ENCODE results near the gene PTPRCAP.

The PTPRCAP gene

GRCh38 chr11:67389477-67389876, 48.0 kb downstream of the PTPRCAP start:
- H3K4me3 ChIP-seq (replicated peaks; ENCODE audit: insufficient read depth, low read length) = no peak overlapping the region
- peak in 1 of 2 experiments; percentile 57 for DNase-seq (ENCODE audit: low read depth in 1 of 2, low spot score in 1 of 2)
- TF ChIP-seq, protein P1, sequence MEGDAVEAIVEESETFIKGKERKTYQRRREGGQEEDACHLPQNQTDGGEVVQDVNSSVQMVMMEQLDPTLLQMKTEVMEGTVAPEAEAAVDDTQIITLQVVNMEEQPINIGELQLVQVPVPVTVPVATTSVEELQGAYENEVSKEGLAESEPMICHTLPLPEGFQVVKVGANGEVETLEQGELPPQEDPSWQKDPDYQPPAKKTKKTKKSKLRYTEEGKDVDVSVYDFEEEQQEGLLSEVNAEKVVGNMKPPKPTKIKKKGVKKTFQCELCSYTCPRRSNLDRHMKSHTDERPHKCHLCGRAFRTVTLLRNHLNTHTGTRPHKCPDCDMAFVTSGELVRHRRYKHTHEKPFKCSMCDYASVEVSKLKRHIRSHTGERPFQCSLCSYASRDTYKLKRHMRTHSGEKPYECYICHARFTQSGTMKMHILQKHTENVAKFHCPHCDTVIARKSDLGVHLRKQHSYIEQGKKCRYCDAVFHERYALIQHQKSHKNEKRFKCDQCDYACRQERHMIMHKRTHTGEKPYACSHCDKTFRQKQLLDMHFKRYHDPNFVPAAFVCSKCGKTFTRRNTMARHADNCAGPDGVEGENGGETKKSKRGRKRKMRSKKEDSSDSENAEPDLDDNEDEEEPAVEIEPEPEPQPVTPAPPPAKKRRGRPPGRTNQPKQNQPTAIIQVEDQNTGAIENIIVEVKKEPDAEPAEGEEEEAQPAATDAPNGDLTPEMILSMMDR (IDR thresholded peaks at IDR 0.05; ENCODE audit: insufficient read depth, low read length) = peak; percentile 72
- TF ChIP-seq POLR2AphosphoS5 (IDR thresholded peaks at IDR 0.05; ENCODE audit: low read depth) = no peak
- H3K27me3 ChIP-seq (ENCODE audit: insufficient read depth, poor library complexity, severe bottlenecking) = no peaks in the 10 kb centered on the region
- H3K27ac ChIP-seq (replicated peaks) = no peak overlapping the region

GRCh38 chr11:67387518-67387917, 50.0 kb downstream of the PTPRCAP start:
- DNase-seq (ENCODE audit: low read depth in 1 of 2, low spot score in 1 of 2) = no peak
- Histone ChIP-seq H3K27ac (replicated peaks) (no peak overlapping the region), H3K4me3 (replicated peaks; ENCODE audit: insufficient read depth, low read length) (no peak overlapping the region), H3K27me3 (ENCODE audit: insufficient read depth, poor library complexity, severe bottlenecking) (no peaks in the 10 kb centered on the region)
- TF ChIP-seq SPI1 (IDR thresholded peaks at IDR 0.05; ENCODE audit: borderline replicate concordance, low read depth) (no peak), GABPA (IDR thresholded peaks at IDR 0.05; ENCODE audit: low read depth) (no peak), POLR2AphosphoS5 (IDR thresholded peaks at IDR 0.05; ENCODE audit: low read depth) (no peak)
- TF ChIP-seq, protein P1 (IDR thresholded peaks at IDR 0.05; ENCODE audit: insufficient read depth, low read length) = no peak
- TF ChIP-seq, protein P2, sequence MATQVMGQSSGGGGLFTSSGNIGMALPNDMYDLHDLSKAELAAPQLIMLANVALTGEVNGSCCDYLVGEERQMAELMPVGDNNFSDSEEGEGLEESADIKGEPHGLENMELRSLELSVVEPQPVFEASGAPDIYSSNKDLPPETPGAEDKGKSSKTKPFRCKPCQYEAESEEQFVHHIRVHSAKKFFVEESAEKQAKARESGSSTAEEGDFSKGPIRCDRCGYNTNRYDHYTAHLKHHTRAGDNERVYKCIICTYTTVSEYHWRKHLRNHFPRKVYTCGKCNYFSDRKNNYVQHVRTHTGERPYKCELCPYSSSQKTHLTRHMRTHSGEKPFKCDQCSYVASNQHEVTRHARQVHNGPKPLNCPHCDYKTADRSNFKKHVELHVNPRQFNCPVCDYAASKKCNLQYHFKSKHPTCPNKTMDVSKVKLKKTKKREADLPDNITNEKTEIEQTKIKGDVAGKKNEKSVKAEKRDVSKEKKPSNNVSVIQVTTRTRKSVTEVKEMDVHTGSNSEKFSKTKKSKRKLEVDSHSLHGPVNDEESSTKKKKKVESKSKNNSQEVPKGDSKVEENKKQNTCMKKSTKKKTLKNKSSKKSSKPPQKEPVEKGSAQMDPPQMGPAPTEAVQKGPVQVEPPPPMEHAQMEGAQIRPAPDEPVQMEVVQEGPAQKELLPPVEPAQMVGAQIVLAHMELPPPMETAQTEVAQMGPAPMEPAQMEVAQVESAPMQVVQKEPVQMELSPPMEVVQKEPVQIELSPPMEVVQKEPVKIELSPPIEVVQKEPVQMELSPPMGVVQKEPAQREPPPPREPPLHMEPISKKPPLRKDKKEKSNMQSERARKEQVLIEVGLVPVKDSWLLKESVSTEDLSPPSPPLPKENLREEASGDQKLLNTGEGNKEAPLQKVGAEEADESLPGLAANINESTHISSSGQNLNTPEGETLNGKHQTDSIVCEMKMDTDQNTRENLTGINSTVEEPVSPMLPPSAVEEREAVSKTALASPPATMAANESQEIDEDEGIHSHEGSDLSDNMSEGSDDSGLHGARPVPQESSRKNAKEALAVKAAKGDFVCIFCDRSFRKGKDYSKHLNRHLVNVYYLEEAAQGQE (IDR thresholded peaks at IDR 0.05; ENCODE audit: insufficient replicate concordance, low read depth) = no peak

GRCh38 chr11:67387069-67387468, 50.4 kb downstream of the PTPRCAP start:
- DNase-seq (ENCODE audit: low read depth in 1 of 2, low spot score in 1 of 2) = peak in 1 of 2 experiments; percentile 60
- Histone ChIP-seq H3K4me3 (replicated peaks; ENCODE audit: insufficient read depth, low read length) (no peak overlapping the region), H3K27ac (replicated peaks) (no peak overlapping the region), H3K27me3 (ENCODE audit: insufficient read depth, poor library complexity, severe bottlenecking) (no peaks in the 10 kb centered on the region)
- TF ChIP-seq, protein P2 (IDR thresholded peaks at IDR 0.05; ENCODE audit: insufficient replicate concordance, low read depth) = no peak
- no peak for TF ChIP-seq SPI1 (IDR thresholded peaks at IDR 0.05; ENCODE audit: borderline replicate concordance, low read depth)
- TF ChIP-seq POLR2AphosphoS5 (IDR thresholded peaks at IDR 0.05; ENCODE audit: low read depth) = no peak
- TF ChIP-seq, protein P1 (IDR thresholded peaks at IDR 0.05; ENCODE audit: insufficient read depth, low read length) = no peak
- no peak for TF ChIP-seq GABPA (IDR thresholded peaks at IDR 0.05; ENCODE audit: low read depth)

Measured in HL-60 (cell line).